ENCODE measurements around the gene ADAMTS4.

ADAMTS4 gene

DNA sequence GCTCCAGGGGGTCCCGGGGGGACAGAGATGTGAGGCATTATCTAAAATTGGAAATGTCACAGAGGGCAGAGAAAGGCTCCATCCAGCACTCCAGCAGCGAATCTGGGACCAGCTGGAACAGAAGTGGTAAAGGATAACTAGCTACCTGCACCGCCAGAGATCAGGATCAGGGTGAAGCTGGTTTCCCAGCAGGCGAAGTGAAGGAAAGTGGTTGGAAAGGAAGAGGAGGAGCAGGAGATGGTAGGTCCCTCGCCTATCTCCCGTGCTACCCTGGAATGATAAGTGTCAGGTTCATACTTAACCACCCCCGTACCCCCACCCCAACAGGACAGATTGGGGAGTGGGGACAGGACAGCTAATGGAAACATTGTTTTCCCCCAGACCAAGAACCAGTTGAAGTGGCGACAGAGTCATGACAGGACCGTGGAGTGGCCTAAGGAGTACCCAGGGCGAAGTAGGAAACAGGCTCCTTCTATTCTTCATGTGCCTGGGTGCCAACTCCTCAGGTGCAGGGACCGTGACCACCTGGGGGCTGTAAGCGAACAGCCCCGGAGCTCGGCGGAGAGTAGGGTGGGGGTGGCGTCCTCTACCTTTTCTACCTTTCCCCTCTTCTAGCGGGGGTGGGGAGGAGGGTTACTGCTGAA lies 22.3 kb downstream of the ADAMTS4 start:
- Histone ChIP-seq H3K36me3 (ENCODE audit: control insufficient read depth, low read depth, low read length) (peaks cover 31% of the 10 kb centered on the region), H3K9me3 (ENCODE audit: control insufficient read depth, low read depth, low read length) (no peaks in the 10 kb centered on the region), H3K4me3 (ENCODE audit: low read length) (peak overlapping the region; percentile 93), H3K9ac (ENCODE audit: low read length) (peak overlapping the region; percentile 74), H3K4me1 (ENCODE audit: control insufficient read depth, low read depth, low read length) (peaks cover 6% of the 10 kb centered on the region), H3K27ac (ENCODE audit: low read length) (peak overlapping the region; percentile 43), H3K27me3 (ENCODE audit: control insufficient read depth, insufficient read depth, low read length) (no peaks in the 10 kb centered on the region)

DNA sequence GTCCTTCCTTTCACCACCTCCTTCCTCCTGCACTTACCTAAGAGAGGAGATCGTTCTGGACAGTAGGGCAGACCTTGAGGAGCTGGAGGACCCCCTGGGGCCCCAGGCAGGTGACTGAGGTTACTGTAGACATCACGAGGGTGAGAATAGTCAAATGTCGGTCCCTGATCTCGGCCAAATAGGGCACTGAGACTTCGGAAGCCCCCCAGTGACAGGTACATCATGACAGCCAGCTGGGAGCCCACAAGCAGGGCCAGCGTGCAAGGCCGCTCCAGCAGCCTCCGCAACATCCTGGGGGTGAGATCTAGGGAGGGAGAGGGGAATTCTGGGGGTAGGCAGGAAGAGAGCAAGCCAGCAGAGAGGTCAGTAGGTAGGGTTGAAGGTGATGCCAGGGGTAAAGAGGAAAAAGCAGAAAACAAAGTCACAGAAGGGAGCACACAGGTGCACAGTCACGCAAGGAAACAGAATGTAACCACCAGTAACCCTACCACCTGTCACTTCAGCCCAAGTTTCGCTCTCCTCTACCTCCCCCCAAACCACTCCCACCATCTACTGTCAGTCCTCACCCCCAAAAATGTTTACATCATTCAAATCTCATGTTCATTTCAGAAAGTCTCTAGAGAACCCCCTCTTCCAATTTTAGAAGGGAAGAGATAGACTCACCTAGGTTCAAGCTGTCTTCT lies 22.9 kb downstream of the ADAMTS4 start:
- H3K27ac ChIP-seq (ENCODE audit: low read length): no peak overlapping the region
- no peaks in the 10 kb centered on the region for H3K27me3 ChIP-seq (ENCODE audit: control insufficient read depth, insufficient read depth, low read length)
- H3K9me3 ChIP-seq (ENCODE audit: control insufficient read depth, low read depth, low read length): no peaks in the 10 kb centered on the region
- peaks cover 6% of the 10 kb centered on the region for H3K4me1 ChIP-seq (ENCODE audit: control insufficient read depth, low read depth, low read length)
- no peak overlapping the region for H3K9ac ChIP-seq (ENCODE audit: low read length)
- H3K4me3 ChIP-seq (ENCODE audit: low read length): peak overlapping the region; percentile 93
- H3K36me3 ChIP-seq (ENCODE audit: control insufficient read depth, low read depth, low read length): peaks cover 34% of the 10 kb centered on the region

DNA sequence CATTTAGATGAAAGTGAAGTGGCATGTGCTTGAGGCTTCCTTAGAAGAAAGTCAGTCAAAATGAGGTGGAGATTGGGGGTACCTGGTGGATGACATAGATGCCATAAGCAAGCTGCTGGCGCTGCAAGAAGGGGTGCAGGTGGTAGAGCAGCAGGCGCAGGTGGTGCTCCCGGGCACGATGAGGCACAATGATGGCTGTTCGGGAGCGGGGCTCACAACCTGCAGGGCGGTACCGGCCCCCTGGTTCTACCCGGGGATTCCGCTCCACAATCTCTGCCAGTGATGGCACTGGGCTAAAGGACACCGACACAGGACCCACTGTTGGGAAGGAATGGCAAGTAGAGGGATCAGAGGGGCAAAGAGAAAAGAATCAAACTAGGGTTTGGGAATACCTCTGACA lies 23.9 kb downstream of the ADAMTS4 start:
- no peak overlapping the region for H3K27ac ChIP-seq (ENCODE audit: low read length)
- no peaks in the 10 kb centered on the region for H3K27me3 ChIP-seq (ENCODE audit: control insufficient read depth, insufficient read depth, low read length)
- H3K4me3 ChIP-seq (ENCODE audit: low read length): no peak overlapping the region
- no peak overlapping the region for H3K9ac ChIP-seq (ENCODE audit: low read length)
- peaks cover 6% of the 10 kb centered on the region for H3K4me1 ChIP-seq (ENCODE audit: control insufficient read depth, low read depth, low read length)
- H3K36me3 ChIP-seq (ENCODE audit: control insufficient read depth, low read depth, low read length): peaks cover 41% of the 10 kb centered on the region
- no peaks in the 10 kb centered on the region for H3K9me3 ChIP-seq (ENCODE audit: control insufficient read depth, low read depth, low read length)

DNA sequence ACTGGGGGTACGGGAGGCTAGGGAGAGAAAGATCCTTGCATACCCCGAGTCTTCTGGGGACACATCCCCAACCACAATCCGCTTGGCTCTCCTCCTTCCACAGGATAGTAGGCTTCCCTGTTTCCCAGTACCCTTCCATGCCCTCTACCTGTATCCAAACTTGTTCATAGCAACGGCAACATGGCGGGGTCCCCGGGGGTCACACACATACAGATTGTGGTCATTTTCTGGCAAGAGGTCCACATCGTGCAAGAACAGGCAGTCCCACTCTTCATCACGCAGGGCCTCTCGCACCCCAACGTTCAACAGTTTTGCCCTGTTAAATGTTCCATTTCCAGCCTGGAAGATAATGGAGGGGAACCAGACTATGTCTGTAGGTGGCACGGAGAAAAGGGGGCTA lies 25.1 kb downstream of the ADAMTS4 start:
- peaks cover 6% of the 10 kb centered on the region for H3K4me1 ChIP-seq (ENCODE audit: control insufficient read depth, low read depth, low read length)
- H3K9me3 ChIP-seq (ENCODE audit: control insufficient read depth, low read depth, low read length): no peaks in the 10 kb centered on the region
- no peak overlapping the region for H3K9ac ChIP-seq (ENCODE audit: low read length)
- H3K27me3 ChIP-seq (ENCODE audit: control insufficient read depth, insufficient read depth, low read length): no peaks in the 10 kb centered on the region
- no peak overlapping the region for H3K4me3 ChIP-seq (ENCODE audit: low read length)
- no peak overlapping the region for H3K27ac ChIP-seq (ENCODE audit: low read length)
- peaks cover 47% of the 10 kb centered on the region for H3K36me3 ChIP-seq (ENCODE audit: control insufficient read depth, low read depth, low read length)

DNA sequence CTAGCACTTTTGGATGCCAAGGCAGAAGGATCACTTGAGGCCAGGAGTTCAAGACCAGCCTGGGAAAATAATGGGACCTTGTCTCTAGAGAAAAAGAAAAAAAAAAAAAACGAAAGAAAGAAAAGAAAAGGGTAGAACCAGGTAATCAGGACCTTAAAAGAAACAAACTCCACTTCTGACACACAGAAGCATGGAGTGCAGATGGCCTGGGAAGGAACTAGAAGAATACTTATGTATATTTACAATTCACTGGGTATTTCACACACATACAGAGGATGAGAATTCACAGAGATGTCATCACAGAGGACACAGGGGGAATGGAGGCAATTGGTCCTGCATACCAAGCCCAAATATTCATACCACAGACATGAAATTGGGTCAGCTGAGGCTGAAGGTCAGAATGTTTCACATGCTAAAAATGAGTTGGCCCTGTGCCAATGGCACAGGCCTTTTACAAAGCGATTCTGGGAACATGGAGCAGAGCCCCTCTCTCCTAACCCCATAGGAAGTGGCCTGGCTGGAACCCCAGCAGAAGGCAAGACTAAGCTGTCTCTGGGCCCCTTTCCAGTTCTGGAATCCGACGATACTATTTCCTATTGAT lies 26.0 kb downstream of the ADAMTS4 start:
- peaks cover 2% of the 10 kb centered on the region for H3K4me1 ChIP-seq (ENCODE audit: control insufficient read depth, low read depth, low read length)
- H3K36me3 ChIP-seq (ENCODE audit: control insufficient read depth, low read depth, low read length): peaks cover 47% of the 10 kb centered on the region
- no peak overlapping the region for H3K27ac ChIP-seq (ENCODE audit: low read length)
- no peak overlapping the region for H3K9ac ChIP-seq (ENCODE audit: low read length)
- H3K4me3 ChIP-seq (ENCODE audit: low read length): no peak overlapping the region
- no peaks in the 10 kb centered on the region for H3K9me3 ChIP-seq (ENCODE audit: control insufficient read depth, low read depth, low read length)
- H3K27me3 ChIP-seq (ENCODE audit: control insufficient read depth, insufficient read depth, low read length): no peaks in the 10 kb centered on the region

DNA sequence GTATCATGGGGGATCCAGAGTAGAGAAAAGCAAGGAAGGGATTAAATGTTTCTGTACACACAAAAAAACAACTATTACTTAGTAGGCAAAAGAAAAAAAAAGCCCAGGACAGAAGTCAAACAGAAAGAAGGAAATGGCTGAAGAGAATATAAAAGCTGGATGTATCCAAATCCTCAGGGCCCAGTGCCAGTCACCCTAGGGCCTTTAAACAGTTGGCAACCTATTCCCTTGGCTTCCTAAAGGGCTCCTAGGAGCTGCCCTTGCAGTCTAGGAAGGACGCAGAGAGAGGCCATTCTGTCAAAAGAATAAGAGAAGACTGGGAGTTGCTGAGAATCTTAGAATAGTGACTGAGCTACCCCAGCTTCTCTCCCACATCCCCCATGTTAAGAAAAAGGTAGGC lies 26.5 kb downstream of the ADAMTS4 start:
- H3K27ac ChIP-seq (ENCODE audit: low read length): no peak overlapping the region
- no peaks in the 10 kb centered on the region for H3K4me1 ChIP-seq (ENCODE audit: control insufficient read depth, low read depth, low read length)
- peaks cover 47% of the 10 kb centered on the region for H3K36me3 ChIP-seq (ENCODE audit: control insufficient read depth, low read depth, low read length)
- H3K27me3 ChIP-seq (ENCODE audit: control insufficient read depth, insufficient read depth, low read length): no peaks in the 10 kb centered on the region
- H3K9ac ChIP-seq (ENCODE audit: low read length): no peak overlapping the region
- H3K4me3 ChIP-seq (ENCODE audit: low read length): no peak overlapping the region
- H3K9me3 ChIP-seq (ENCODE audit: control insufficient read depth, low read depth, low read length): no peaks in the 10 kb centered on the region

DNA sequence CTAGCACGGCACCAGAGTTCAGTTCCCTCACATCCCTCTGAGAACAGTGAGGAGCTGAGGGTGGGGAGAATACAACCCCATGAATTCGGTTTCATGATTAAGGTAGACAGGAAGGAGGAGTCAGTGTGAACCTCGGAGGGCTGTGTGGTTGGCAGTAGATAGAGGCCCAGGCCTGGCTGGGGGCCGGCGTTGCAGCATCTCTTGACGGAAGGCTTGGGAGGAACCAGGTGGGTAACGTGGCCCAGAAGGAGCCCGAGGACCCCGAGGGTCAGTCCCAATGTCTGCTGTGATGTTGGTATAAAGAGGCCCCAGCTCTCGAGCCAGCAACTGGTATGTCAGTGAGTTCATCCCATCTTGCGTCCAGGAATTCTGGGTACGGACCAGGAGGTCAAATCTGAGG lies 27.2 kb downstream of the ADAMTS4 start:
- Histone ChIP-seq H3K36me3 (ENCODE audit: control insufficient read depth, low read depth, low read length) (peaks cover 47% of the 10 kb centered on the region), H3K4me1 (ENCODE audit: control insufficient read depth, low read depth, low read length) (no peaks in the 10 kb centered on the region), H3K9me3 (ENCODE audit: control insufficient read depth, low read depth, low read length) (no peaks in the 10 kb centered on the region), H3K4me3 (ENCODE audit: low read length) (no peak overlapping the region), H3K27ac (ENCODE audit: low read length) (no peak overlapping the region), H3K27me3 (ENCODE audit: control insufficient read depth, insufficient read depth, low read length) (no peaks in the 10 kb centered on the region), H3K9ac (ENCODE audit: low read length) (no peak overlapping the region)

DNA sequence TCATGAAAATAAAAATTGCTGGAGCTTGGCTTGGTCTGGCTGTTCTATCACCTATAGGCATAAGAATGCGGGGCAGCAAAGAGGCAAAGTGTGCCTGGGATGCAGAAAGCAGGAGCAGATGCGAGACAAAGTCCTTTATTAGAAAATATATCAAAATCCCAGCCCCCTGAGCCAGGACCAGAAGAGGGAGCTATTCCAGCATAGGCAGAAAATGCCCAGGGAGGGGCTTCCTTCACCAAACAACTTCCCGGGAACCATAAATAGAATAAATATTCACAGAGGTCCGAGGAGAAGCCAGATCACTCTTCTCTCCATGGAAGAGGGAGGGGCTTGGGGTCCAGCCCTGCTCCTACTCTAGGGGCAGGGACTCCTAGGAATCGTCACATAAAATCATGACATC lies 27.7 kb downstream of the ADAMTS4 start:
- Histone ChIP-seq H3K4me1 (ENCODE audit: control insufficient read depth, low read depth, low read length) (no peaks in the 10 kb centered on the region), H3K9me3 (ENCODE audit: control insufficient read depth, low read depth, low read length) (no peaks in the 10 kb centered on the region), H3K4me3 (ENCODE audit: low read length) (no peak overlapping the region), H3K36me3 (ENCODE audit: control insufficient read depth, low read depth, low read length) (peaks cover 47% of the 10 kb centered on the region), H3K9ac (ENCODE audit: low read length) (no peak overlapping the region), H3K27me3 (ENCODE audit: control insufficient read depth, insufficient read depth, low read length) (no peaks in the 10 kb centered on the region), H3K27ac (ENCODE audit: low read length) (no peak overlapping the region)

DNA sequence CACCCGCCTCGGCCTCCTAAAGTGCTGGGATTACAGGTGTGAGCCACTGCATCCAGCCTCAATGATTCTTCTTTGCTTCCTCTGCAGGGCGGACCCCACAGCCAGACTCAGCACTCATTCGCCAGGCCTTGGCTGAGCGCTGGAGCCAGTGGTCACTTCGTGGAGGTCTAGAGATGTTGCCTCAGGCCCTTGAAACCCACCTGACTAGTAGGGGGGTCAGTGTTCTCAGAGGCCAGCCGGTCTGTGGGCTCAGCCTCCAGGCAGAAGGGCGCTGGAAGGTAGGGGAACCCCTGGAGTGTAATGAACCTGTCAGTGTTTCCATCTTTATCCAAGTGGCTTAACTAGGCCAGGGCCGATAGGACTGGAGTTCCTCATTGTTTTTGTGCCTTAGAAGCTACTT lies 29.9 kb downstream of the ADAMTS4 start:
- Histone ChIP-seq H3K4me3 (ENCODE audit: low read length) (no peak overlapping the region), H3K9me3 (ENCODE audit: control insufficient read depth, low read depth, low read length) (no peaks in the 10 kb centered on the region), H3K9ac (ENCODE audit: low read length) (no peak overlapping the region), H3K36me3 (ENCODE audit: control insufficient read depth, low read depth, low read length) (peaks cover 42% of the 10 kb centered on the region), H3K27ac (ENCODE audit: low read length) (no peak overlapping the region), H3K4me1 (ENCODE audit: control insufficient read depth, low read depth, low read length) (peaks cover 2% of the 10 kb centered on the region), H3K27me3 (ENCODE audit: control insufficient read depth, insufficient read depth, low read length) (no peaks in the 10 kb centered on the region)

DNA sequence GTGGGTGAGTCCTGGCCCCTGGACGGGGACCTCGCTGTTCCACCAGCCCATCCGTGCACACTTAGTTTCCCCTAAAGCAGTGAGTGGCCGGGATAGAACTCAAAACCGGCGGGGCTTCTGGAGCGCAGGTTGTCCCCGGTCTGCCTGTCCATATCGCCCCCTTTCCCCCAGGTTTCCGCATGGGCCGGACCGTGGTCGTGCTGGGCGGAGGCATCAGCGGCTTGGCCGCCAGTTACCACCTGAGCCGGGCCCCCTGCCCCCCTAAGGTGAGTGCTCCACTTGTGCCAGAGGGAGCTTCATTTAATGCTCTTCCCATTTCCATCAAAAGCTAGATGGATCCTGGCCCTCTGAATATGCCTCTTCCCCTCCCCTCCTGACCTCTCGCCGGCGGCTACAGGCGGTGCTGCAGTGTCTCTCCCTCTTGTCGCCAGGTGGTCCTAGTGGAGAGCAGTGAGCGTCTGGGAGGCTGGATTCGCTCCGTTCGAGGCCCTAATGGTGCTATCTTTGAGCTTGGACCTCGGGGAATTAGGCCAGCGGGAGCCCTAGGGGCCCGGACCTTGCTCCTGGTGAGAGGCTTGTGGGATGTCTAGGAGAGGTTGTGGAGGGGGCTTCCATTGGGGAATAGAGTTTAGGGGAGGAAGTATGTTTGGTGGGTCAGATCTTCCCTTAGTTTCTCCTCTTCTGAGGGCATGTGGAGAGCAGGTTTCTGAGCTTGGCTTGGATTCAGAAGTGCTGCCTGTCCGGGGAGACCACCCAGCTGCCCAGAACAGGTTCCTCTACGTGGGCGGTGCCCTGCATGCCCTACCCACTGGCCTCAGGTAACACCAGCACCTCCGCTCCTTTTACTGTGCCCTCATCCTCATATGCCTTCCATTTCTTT lies 31.9 kb downstream of the ADAMTS4 start:
- Histone ChIP-seq H3K4me1 (ENCODE audit: control insufficient read depth, low read depth, low read length) (peaks cover 2% of the 10 kb centered on the region), H3K9me3 (ENCODE audit: control insufficient read depth, low read depth, low read length) (no peaks in the 10 kb centered on the region), H3K27me3 (ENCODE audit: control insufficient read depth, insufficient read depth, low read length) (no peaks in the 10 kb centered on the region), H3K27ac (ENCODE audit: low read length) (no peak overlapping the region), H3K9ac (ENCODE audit: low read length) (peak overlapping the region; percentile 66), H3K4me3 (ENCODE audit: low read length) (peak overlapping the region; percentile 76), H3K36me3 (ENCODE audit: control insufficient read depth, low read depth, low read length) (peaks cover 28% of the 10 kb centered on the region)

All from iPS-18a (cell line).